Immature natural killer cell (primary cell): Measurements from ENCODE around the gene UBXN11. TPM values are rescaled to one million over a fixed set of nuclear protein-coding genes. Genes with fewer than 3 reads are reported as not detected.

Source experiments
- DNase-seq, 3 donors: peaks; one replicate each; pipeline ENCODE4 v3.0.0; 2022; ENCODE audit warnings: mixed read lengths in 1 of 3
- H3K27ac Mint-ChIP-seq, 6 donors: one replicate each; pipeline ENCODE4 v1.8.0; 2020; ENCODE audit warnings: mixed read lengths in 6 of 6, mild to moderate bottlenecking in 5 of 6, inconsistent platforms in 4 of 6, moderate library complexity in 3 of 6
- H3K27me3 Mint-ChIP-seq, 3 donors: one replicate each; pipeline ENCODE4 v1.8.0; 2020 to 2021; ENCODE audit warnings: low read depth in 3 of 3, mild to moderate bottlenecking in 3 of 3, mixed read lengths in 3 of 3, moderate library complexity in 3 of 3, inconsistent platforms in 1 of 3
- H3K36me3 Mint-ChIP-seq, 3 donors: one replicate each; pipeline ENCODE4 v1.8.0; 2020; ENCODE audit warnings: mixed read lengths in 3 of 3, inconsistent platforms in 2 of 3, mild to moderate bottlenecking in 2 of 3
- H3K4me1 Mint-ChIP-seq, 2 donors: one replicate each; pipeline ENCODE4 v1.8.0; 2020; ENCODE audit warnings: inconsistent platforms in 2 of 2, mild to moderate bottlenecking in 2 of 2, mixed read lengths in 2 of 2, moderate library complexity in 1 of 2
- H3K4me3 Mint-ChIP-seq, 5 donors: one replicate each; pipeline ENCODE4 v1.8.0; 2020; ENCODE audit warnings: mild to moderate bottlenecking in 5 of 5, mixed read lengths in 5 of 5, inconsistent platforms in 3 of 5, moderate library complexity in 3 of 5
- H3K9me3 Mint-ChIP-seq, 6 donors: one replicate each; pipeline ENCODE4 v1.8.0; 2020; ENCODE audit warnings: mild to moderate bottlenecking in 6 of 6, mixed read lengths in 6 of 6, inconsistent platforms in 4 of 6, moderate library complexity in 3 of 6
- polyA plus RNA-seq, 3 donors: library from polyadenylated mRNA; unstranded; fragments of 300-500 nt; fragmentation: Illumina TruSeq; gene quantifications; one replicate each; pipeline ENCODE4 v1.2.3, GENCODE V29; 2021

Gene UBXN11
- polyA plus RNA-seq, 3 donors from 2014 or later: 5.7 to 8.8 (median 8.3) TPM

- H3K27me3 Mint-ChIP-seq: peaks cover 2 to 7% (median 7%) of the 10 kb centered on the region in 3 donors
- no peak for DNase-seq
- H3K27ac Mint-ChIP-seq: peak overlapping the region; percentile 85 to 99 (median 95)
- peaks cover 0 to 19% (median 18%) of the 10 kb centered on the region in 3 donors for H3K36me3 Mint-ChIP-seq
- peaks cover 56 to 62% of the 10 kb centered on the region in 2 donors for H3K4me1 Mint-ChIP-seq
- H3K4me3 Mint-ChIP-seq: peak overlapping the region; percentile 68 to 87 (median 76)
- H3K9me3 Mint-ChIP-seq: no peaks in the 10 kb centered on the region
These were observed 30.0 kb downstream of the UBXN11 start for GRCh38 chr1:26276432-26276838.

DNA sequence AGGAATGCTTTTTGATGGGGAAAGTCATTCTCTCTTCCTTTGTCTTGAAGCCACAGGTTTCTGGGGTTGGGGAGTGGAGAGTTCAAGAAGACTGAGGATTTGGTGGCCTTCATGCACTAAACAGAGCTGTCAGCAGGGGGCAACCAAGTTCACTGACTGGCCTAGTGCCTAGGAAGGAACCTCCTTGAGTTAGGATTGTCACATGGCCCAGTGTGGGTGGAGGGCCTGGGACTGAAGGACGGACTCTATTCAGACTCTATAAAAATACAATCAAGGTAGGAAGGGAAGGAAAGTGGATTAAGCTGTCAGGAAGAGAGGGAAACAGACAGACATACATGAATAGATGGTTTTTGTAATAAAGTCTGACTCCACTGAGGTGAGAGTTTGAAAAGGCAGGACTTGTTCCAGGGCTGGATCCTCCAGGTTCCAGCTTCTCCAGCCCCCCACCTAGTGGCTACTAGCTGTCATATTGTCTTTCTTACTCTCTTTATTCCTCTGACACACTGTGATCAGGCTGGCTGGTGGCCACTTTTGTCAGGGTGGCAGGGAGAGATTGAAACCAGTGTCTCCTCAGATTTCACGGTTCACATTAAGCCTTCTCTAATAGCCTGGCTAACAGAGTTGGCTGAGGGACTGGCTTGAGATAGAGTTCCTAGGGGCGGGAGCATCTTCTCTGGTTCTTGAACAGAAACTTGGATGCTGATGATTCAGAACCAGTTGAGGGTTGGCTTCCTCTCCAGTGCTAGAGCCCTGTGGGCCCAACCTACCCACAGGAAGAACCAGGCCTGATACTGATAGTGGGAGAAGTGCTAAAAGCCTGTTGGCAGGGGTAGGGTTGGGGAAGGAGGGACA, 30.6 kb downstream of the UBXN11 start:
- Mint-ChIP-seq H3K27me3 (peaks cover 0 to 7% (median 4%) of the 10 kb centered on the region in 3 donors), H3K4me3 (peak overlapping the region; percentile 73 to 87 (median 76)), H3K36me3 (peaks cover 5 to 17% (median 16%) of the 10 kb centered on the region in 3 donors), H3K27ac (peak overlapping the region; percentile 85 to 99 (median 95)), H3K9me3 (no peaks in the 10 kb centered on the region), H3K4me1 (peaks cover 50 to 56% of the 10 kb centered on the region in 2 donors)
- DNase-seq: peak; percentile 68 to 73 (median 71)

- DNase-seq: no peak
- Mint-ChIP-seq H3K27ac (peak overlapping the region in 4 of 6 donors; percentile 14 to 99 (median 56)), H3K4me3 (no peak overlapping the region), H3K27me3 (peaks cover 0 to 6% (median 3%) of the 10 kb centered on the region in 3 donors), H3K9me3 (no peaks in the 10 kb centered on the region), H3K36me3 (peaks cover 7 to 22% (median 22%) of the 10 kb centered on the region in 3 donors), H3K4me1 (peaks cover 45 to 52% of the 10 kb centered on the region in 2 donors)
These were observed 31.5 kb downstream of the UBXN11 start for GRCh38 chr1:26274801-26275425.

DNA sequence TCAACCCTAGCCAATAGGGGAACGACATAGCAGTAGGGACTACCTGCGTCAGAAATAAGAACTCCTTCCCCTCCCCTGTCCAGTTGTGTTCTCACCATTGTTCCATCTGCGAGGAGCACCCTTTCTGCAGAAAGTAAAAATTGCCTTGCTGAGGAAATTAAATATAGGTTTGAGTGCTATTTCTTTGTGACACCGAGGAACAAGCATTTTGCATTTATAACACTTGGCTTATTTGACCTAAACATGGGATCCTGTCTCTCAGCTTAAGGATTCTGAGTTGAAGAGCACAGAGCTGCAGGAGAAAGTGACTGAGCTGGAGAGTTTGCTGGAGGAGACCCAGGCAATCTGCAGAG, 37.3 kb downstream of the UBXN11 start:
- H3K4me3 Mint-ChIP-seq: no peak overlapping the region
- peaks cover 0 to 8% (median 7%) of the 10 kb centered on the region in 6 donors for H3K9me3 Mint-ChIP-seq
- H3K4me1 Mint-ChIP-seq: peaks cover 0 to under 1% of the 10 kb centered on the region in 2 donors
- H3K36me3 Mint-ChIP-seq: peaks cover 29 to 62% (median 54%) of the 10 kb centered on the region in 3 donors
- no peak for DNase-seq
- H3K27me3 Mint-ChIP-seq: peaks cover 2 to 3% (median 3%) of the 10 kb centered on the region in 3 donors
- no peak overlapping the region for H3K27ac Mint-ChIP-seq

- Mint-ChIP-seq H3K27ac (peak overlapping the region in 2 of 6 donors; percentile 38 to 46), H3K9me3 (peaks cover 0 to 8% (median 7%) of the 10 kb centered on the region in 6 donors), H3K36me3 (peaks cover 34 to 69% (median 60%) of the 10 kb centered on the region in 3 donors), H3K4me1 (no peaks in the 10 kb centered on the region), H3K4me3 (no peak overlapping the region), H3K27me3 (peaks cover 2 to 3% (median 3%) of the 10 kb centered on the region in 3 donors)
- no peak for DNase-seq
These were observed 37.9 kb downstream of the UBXN11 start for GRCh38 chr1:26268290-26269197.

GRCh38 chr1:26265405-26265804, 41.0 kb downstream of the UBXN11 start:
- peaks cover 0 to 8% (median 7%) of the 10 kb centered on the region in 6 donors for H3K9me3 Mint-ChIP-seq

DNA sequence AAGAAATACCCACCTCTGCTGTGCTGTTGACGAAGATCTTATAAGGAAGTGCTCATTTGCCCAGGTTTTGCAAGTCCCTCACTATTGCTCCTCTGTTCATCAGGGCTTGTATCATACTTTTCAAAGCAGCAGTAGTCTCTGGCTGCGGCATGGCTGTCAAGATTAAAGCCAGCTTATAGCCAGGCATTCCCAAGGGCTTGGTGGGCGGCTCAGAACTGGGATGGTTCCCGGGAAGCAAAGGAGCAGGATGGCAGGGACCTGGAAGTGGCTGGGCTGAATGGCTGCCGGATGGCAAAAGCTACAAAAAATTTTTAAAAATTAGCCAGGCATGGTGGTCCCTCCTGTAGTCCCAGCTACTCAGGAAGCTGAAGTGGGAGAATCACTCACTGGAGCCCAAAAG, 43.2 kb downstream of the UBXN11 start:
- DNase-seq: no peak
- no peaks in the 10 kb centered on the region for H3K4me1 Mint-ChIP-seq
- peaks cover 0 to 1% (median 0%) of the 10 kb centered on the region in 3 donors for H3K27me3 Mint-ChIP-seq
- no peaks in the 10 kb centered on the region for H3K9me3 Mint-ChIP-seq
- H3K36me3 Mint-ChIP-seq: peaks cover 29 to 57% (median 47%) of the 10 kb centered on the region in 3 donors
- no peak overlapping the region for H3K4me3 Mint-ChIP-seq
- no peak overlapping the region for H3K27ac Mint-ChIP-seq

More at GRCh38 chr1:26265405-26265804, 41.0 kb downstream of the UBXN11 start:
- no peak overlapping the region for H3K4me3 Mint-ChIP-seq
- H3K27me3 Mint-ChIP-seq: peaks cover 0 to 3% (median under 1%) of the 10 kb centered on the region in 3 donors
- H3K36me3 Mint-ChIP-seq: peaks cover 30 to 66% (median 55%) of the 10 kb centered on the region in 3 donors
- DNase-seq: no peak
- no peaks in the 10 kb centered on the region for H3K4me1 Mint-ChIP-seq
- H3K27ac Mint-ChIP-seq: no peak overlapping the region

DNA sequence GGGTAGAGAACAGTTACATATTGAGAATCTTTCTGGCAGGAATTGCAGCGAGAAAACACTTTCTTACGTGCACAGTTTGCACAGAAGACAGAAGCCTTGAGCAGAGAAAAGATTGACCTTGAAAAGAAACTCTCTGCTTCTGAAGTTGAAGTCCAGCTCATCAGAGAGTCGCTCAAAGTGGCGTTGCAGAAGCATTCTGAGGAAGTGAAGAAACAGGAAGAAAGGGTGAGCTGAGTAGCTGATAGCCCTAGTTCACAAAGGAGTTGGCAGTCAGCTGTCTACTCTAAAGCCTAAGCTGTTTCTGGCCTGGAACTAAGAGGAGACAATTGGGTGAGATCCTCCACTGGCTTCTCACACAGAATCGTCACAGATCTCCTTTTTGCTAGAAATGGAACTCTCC, 46.9 kb downstream of the UBXN11 start:
- H3K4me3 Mint-ChIP-seq: no peak overlapping the region
- no peaks in the 10 kb centered on the region for H3K9me3 Mint-ChIP-seq
- H3K27me3 Mint-ChIP-seq: peaks cover 0 to 1% (median 0%) of the 10 kb centered on the region in 3 donors

DNA sequence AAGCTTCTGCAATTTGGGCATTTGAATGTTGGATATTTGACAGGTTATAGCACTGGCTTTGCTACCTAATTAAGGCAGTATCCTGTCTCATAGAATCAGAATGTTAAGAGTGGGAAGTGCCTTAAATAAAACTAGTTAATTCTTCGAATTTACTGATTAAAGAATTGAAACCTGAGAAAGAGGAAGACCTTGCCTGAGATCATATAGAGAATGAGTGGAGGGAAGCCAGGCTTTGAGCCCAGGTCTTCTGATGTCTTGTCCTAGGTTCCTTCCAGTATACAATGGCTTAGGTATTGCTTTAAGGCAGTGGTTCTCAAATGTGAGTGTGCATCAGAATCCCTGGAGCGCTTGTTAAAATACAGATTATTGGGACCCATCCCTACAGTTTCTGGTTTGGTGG, 47.4 kb downstream of the UBXN11 start:
- no peak overlapping the region for H3K27ac Mint-ChIP-seq

More for the DNA sequence above, 46.9 kb downstream of the UBXN11 start:
- Mint-ChIP-seq H3K27ac (no peak overlapping the region), H3K36me3 (peaks cover 30 to 56% (median 49%) of the 10 kb centered on the region in 3 donors), H3K4me1 (no peaks in the 10 kb centered on the region)
- DNase-seq: no peak

GRCh38 chr1:26257222-26257621, 49.2 kb downstream of the UBXN11 start:
- H3K4me3 Mint-ChIP-seq: no peak overlapping the region
- H3K9me3 Mint-ChIP-seq: no peaks in the 10 kb centered on the region
- DNase-seq: no peak
- H3K4me1 Mint-ChIP-seq: no peaks in the 10 kb centered on the region
- H3K27me3 Mint-ChIP-seq: peaks cover 0 to 1% (median 0%) of the 10 kb centered on the region in 3 donors
- H3K27ac Mint-ChIP-seq: no peak overlapping the region
- peaks cover 24 to 45% (median 40%) of the 10 kb centered on the region in 3 donors for H3K36me3 Mint-ChIP-seq

More for the DNA sequence above, 47.4 kb downstream of the UBXN11 start:
- Mint-ChIP-seq H3K27me3 (peaks cover 0 to 1% (median 0%) of the 10 kb centered on the region in 3 donors), H3K9me3 (no peaks in the 10 kb centered on the region), H3K4me3 (no peak overlapping the region), H3K36me3 (peaks cover 30 to 53% (median 45%) of the 10 kb centered on the region in 3 donors), H3K4me1 (no peaks in the 10 kb centered on the region)
- DNase-seq: no peak

DNA sequence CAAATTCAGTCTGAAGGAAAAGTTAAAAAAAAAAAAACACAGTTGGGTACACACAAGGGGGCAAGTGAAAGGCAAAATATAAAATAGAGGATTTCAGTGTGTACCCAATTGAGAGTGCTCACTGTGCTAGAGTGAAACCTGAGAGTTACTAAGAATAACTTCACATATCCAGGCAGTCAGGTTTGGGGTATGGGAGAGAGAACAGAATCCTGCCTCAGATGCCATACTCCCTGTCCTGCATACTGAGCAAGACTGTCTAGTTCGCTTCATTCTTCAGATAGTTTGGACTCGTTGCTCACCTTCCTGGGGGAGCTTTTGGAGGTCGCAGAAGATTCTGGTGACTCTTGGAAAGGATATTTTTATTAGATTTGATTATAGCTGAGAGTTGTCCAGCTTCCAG, 52.0 kb downstream of the UBXN11 start:
- no peak overlapping the region for H3K4me3 Mint-ChIP-seq
- no peak overlapping the region for H3K27ac Mint-ChIP-seq

GRCh38 chr1:26252718-26253117, 53.7 kb downstream of the UBXN11 start:
- DNase-seq: no peak
- Mint-ChIP-seq H3K4me3 (no peak overlapping the region), H3K9me3 (no peaks in the 10 kb centered on the region), H3K4me1 (no peaks in the 10 kb centered on the region), H3K36me3 (peaks cover 10 to 30% (median 21%) of the 10 kb centered on the region in 3 donors), H3K27me3 (no peaks in the 10 kb centered on the region), H3K27ac (peak overlapping the region in 1 of 6 donors; percentile 1)

More for the DNA sequence above, 52.0 kb downstream of the UBXN11 start:
- peaks cover 19 to 40% (median 30%) of the 10 kb centered on the region in 3 donors for H3K36me3 Mint-ChIP-seq
- DNase-seq: no peak
- no peaks in the 10 kb centered on the region for H3K27me3 Mint-ChIP-seq
- H3K9me3 Mint-ChIP-seq: no peaks in the 10 kb centered on the region
- H3K4me1 Mint-ChIP-seq: no peaks in the 10 kb centered on the region

DNA sequence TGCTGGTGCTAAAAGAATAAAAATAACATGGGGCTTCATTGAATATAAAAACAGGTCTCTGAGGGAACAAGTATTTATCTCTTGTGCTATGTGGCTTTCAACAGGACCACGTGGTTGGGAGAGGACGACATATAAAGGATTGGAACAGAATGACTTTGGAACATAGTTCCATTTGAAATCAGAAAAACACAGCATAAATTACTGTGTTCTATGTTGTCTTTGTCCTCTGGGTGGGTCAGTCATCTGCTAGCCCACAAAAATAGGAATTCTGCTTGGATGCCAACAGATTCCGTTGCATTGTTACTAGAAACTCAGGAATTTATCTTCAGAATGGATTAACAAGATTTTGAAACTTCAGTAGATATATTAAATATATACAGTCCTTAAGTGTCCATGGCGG, 66.5 kb downstream of the UBXN11 start:
- Mint-ChIP-seq H3K36me3 (peaks cover 0 to 15% (median 9%) of the 10 kb centered on the region in 3 donors), H3K9me3 (no peaks in the 10 kb centered on the region), H3K4me3 (no peak overlapping the region), H3K27me3 (no peaks in the 10 kb centered on the region), H3K4me1 (peaks cover 10 to 19% of the 10 kb centered on the region in 2 donors), H3K27ac (no peak overlapping the region)
- DNase-seq: no peak
